Mucosa of descending colon (tissue), 3 donors: ENCODE results near the gene EGFL8. TPM values are rescaled to one million over a fixed set of nuclear protein-coding genes. Genes with fewer than 3 reads are reported as not detected.

Experiments
- ATAC-seq: fragments of 200-7000 bp; cut with Tn5 transposase; one replicate; pipeline ENCODE4 v1.9.1; 2020; ENCODE audit warnings: mild to moderate bottlenecking, moderate library complexity
- DNase-seq, 3 donors: peaks; one replicate each; pipeline ENCODE4 v3.0.0-alpha.2; 2020
- H3K36me3 ChIP-seq: fragments of 200-600 bp; one replicate; pipeline ENCODE4 v1.8.0; 2021; ENCODE audit warnings: low read depth, mild to moderate bottlenecking
- H3K4me1 ChIP-seq: fragments of 200-600 bp; one replicate; pipeline ENCODE4 v1.8.0; 2021; ENCODE audit warnings: low read depth, mild to moderate bottlenecking
- H3K4me3 ChIP-seq: fragments of 200-600 bp; one replicate; pipeline ENCODE4 v1.8.0; 2021; ENCODE audit warnings: mild to moderate bottlenecking
- H3K9me3 ChIP-seq: fragments of 200-600 bp; one replicate; pipeline ENCODE4 v1.8.0; 2021; ENCODE audit warnings: mild to moderate bottlenecking
- intact Hi-C, 2 donors: fragments of 100-400 bp; cut with DNase I in 1 of 2; cut with micrococcal nuclease in 1 of 2; formaldehyde crosslinking; loops; one replicate each; pipeline versions ENCODE4 v1.11.0 to v1.11.1; 2022; cut with DNase I, micrococcal nuclease
- total RNA-seq, 3 donors: library from RNA; stranded (reverse); fragmentation: NEBNext Ultra II Directional in 2 of 3; extraction: Animal tissue kit (Norgen Biotek cat#: 25700) in 2 of 3; gene quantifications; one replicate each; pipeline versions ENCODE4 v1.2.1 to v1.2.4, GENCODE V29; 2021 to 2023
- TF ChIP-seq, protein P1 (sequence below): fragments of 200-600 bp; IDR thresholded peaks from one replicate; pipeline ENCODE4 v1.8.0; 2022; ENCODE audit warnings: antibody characterized with exemption, mild to moderate bottlenecking
- donor health status: DM: no; HTN: no; CAD: no; lungs with moderate emphysema.
- donor health status: DM: no; HTN: no; CAD: no.
- donor health status: DM: no; HTN: yes; CAD: no.

The EGFL8 gene
- total RNA-seq, 3 donors from 2014 or later, result 16.9 to 32.1 (median 21.5) TPM

DNA sequence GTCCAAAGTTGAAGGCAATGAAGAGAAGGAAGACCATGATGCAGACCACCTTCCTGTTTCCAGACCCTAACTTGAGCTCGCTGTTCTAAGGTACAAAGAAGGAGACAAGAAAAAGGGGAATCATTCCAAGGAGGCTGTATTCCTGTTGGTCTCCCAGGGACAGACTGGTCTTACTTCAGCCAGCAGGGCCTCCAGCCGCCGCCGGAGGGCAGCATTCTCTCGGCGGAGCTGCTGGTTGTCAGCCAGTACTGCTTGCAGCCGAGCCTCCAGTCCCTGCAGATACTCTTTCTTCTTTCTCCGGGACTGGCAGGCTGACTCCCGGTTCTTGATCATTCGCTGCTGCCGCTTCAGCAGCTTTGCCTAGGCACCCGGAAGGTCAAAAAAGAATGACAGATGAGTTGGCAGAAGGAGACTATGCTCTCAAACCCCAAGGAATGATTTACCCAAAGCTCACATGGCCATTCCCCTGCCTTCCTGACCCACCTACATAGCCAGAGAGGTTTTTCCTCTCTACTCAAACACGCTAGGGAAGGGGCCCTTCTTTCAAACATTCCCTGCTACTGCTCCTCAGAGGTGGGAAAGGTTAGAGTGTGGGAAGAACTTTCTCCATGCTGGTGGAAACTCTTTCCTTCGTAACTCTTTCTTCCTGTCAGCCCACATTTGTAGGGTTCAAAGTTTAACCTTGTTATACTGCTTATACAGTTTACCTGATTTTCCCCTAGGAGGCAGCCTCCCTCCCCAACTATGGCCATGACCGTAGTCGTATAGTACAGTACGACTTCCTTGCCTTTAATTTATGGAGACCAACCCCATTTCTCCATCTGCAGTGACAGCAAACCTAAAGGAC is 45.4 kb upstream of the EGFL8 start:
- H3K4me1 ChIP-seq, result peaks cover 7% of the 10 kb centered on the region
- ATAC-seq (peak; percentile 94), DNase-seq (peak; percentile 86 to 92 (median 91))
- no peaks in the 10 kb centered on the region for H3K9me3 ChIP-seq
- TF ChIP-seq, protein P1, sequence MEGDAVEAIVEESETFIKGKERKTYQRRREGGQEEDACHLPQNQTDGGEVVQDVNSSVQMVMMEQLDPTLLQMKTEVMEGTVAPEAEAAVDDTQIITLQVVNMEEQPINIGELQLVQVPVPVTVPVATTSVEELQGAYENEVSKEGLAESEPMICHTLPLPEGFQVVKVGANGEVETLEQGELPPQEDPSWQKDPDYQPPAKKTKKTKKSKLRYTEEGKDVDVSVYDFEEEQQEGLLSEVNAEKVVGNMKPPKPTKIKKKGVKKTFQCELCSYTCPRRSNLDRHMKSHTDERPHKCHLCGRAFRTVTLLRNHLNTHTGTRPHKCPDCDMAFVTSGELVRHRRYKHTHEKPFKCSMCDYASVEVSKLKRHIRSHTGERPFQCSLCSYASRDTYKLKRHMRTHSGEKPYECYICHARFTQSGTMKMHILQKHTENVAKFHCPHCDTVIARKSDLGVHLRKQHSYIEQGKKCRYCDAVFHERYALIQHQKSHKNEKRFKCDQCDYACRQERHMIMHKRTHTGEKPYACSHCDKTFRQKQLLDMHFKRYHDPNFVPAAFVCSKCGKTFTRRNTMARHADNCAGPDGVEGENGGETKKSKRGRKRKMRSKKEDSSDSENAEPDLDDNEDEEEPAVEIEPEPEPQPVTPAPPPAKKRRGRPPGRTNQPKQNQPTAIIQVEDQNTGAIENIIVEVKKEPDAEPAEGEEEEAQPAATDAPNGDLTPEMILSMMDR, result peak; percentile 81
- H3K4me3 ChIP-seq, result peak overlapping the region; percentile 6
- no peaks in the 10 kb centered on the region for H3K36me3 ChIP-seq
- intact Hi-C loops, result no loop called here

DNA sequence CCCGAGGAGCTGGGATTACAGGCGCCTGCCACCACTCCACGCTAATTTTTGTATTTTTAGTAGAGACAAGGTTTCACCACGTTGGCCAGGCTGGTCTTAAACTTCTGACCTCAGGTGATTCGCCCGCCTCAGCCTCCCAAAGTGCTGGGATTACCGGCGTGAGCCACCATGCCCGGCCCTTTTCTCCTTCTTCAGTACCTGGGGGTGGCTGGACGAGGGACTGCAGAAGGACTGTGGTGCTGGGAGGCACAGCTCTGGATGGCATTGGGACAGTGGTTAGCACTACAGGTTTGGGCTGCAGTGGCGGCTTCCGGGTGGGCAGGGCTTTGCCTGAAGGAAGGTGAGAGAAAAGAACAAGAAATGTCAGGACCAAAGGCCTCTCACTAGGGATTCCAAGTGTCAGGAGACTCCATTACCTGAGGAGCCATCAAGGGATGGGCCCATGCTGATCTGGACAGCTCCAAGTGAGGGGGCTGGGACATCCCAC is 43.8 kb upstream of the EGFL8 start:
- ATAC-seq, result no peak
- Histone ChIP-seq H3K36me3 (no peaks in the 10 kb centered on the region), H3K4me3 (no peak overlapping the region), H3K9me3 (no peaks in the 10 kb centered on the region), H3K4me1 (peaks cover 7% of the 10 kb centered on the region)
- DNase-seq, result no peak
- TF ChIP-seq, protein P1, result no peak
- intact Hi-C loops, result no loop called here

DNA sequence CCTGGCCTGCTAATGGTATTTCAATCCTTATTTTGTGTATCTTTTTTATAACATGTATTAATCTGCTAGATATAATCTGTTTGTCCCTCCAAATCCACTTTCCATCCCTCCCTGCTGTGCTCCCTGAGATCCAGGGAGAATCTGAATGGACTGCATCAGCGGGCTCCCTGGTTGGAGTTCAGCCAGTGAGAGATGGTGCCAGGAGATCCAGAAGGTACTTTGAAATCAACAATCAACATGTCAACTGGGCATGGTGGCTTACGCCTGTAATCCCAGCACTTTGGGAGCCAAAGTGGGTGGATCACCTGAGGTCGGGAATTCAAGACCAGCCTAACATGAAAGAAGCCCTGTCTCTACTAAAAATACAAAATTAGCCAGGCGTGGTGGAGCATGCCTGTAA is 40.7 kb upstream of the EGFL8 start:
- H3K4me3 ChIP-seq, result no peak overlapping the region
- H3K9me3 ChIP-seq, result no peaks in the 10 kb centered on the region
- intact Hi-C loops, result no loop called here
- no peaks in the 10 kb centered on the region for H3K36me3 ChIP-seq
- ATAC-seq (no peak), DNase-seq (no peak)
- peaks cover 24% of the 10 kb centered on the region for H3K4me1 ChIP-seq
- TF ChIP-seq, protein P1, result no peak

DNA sequence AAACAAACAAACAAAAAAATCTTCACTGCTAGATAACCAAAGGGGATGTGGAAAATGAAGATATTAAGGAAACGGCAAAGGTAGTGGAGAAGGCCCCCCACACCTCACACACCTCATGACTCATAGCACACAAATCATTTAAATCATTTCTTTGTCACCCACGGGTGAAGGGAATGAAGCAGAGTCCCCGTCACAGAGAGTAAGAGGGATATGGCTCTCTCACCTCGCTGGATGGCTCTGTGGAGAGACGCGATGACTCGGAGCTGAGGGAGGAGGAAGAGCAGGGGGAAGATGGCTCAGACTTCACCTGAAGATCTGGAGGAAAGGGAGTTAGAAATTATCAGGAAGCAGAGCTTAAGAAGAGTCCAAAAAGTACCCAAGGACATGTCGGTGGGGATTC is 37.5 kb upstream of the EGFL8 start:
- H3K9me3 ChIP-seq, result no peaks in the 10 kb centered on the region
- peaks cover 25% of the 10 kb centered on the region for H3K4me1 ChIP-seq
- no peak for ATAC-seq
- DNase-seq, result no peak
- TF ChIP-seq, protein P1, result no peak
- intact Hi-C loops, result no loop called here
- H3K4me3 ChIP-seq, result no peak overlapping the region
- H3K36me3 ChIP-seq, result no peaks in the 10 kb centered on the region

DNA sequence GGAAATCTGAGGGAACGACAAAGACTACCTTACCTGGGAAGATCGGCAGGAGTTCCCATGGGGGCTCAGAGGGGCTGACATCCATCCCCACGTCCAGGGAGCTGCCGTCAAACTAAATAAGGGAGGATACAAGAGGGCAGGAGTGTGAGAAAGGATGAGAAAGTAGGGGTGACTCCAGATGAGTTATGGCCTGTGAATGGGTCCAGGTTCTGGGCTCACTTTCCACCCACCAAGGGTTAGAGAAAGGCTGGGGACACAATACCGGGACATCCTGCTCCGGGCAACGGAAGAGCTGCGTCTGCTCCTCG is 37.0 kb upstream of the EGFL8 start:
- Histone ChIP-seq H3K4me1 (peaks cover 25% of the 10 kb centered on the region), H3K9me3 (no peaks in the 10 kb centered on the region), H3K4me3 (peak overlapping the region; percentile 80), H3K36me3 (no peaks in the 10 kb centered on the region)
- TF ChIP-seq, protein P1, result no peak
- DNase-seq (no peak), ATAC-seq (no peak)
- intact Hi-C loops, result no loop called here
